ENCODE data around the gene NOP16. TPM values are rescaled to one million over a fixed set of nuclear protein-coding genes. Genes with fewer than 3 reads are reported as not detected.

The NOP16 gene
- total and polyA plus RNA-seq, 2 of the 13 experiments (the other 11 are each of a cell fraction or from before 2014, with no cell fraction given): 43.3 to 48.4 TPM

DNA sequence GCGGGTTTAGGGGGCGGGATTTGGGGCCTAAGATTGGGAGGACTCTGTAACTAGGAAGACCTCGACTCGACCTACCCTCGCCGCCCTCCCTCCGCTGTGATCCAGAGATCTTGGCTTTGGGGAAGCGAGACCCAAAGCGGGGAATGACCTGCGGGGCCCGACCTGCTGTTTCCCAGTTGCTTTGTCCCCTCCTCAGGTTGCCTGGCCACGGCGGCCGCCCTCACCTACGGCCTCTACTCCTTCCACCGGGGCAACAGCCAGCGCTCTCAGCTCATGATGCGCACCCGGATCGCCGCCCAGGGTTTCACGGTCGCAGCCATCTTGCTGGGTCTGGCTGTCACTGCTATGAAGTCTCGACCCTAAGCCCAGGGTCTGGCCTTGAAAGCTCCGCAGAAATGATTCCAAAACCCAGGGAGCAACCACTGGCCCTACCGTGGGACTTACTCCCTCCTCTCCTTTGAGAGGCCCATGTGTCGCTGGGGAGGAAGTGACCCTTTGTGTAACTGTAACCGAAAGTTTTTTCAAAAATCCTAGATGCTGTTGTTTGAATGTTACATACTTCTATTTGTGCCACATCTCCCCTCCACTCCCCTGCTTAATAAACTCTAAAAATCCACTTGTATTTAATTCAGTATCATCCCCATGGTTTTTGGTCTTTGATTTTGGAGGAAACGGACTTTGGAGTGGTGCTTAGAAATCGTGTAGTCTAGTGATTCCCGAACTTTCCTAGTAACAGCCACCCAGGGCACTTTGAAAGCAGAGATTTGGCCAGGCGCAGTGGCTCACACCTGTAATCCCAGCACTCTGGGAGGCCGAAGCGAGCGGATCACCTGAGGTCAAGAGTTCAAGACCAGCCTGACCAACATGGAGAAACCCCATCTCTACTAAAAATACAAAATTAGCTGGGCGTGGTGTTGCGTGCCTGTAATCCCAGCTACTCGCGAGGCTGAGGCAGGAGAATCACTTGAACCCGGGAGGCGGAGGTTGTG lies 1.0 kb upstream of the NOP16 start (continued):
- TF ChIP-seq PATZ1 (CRISPR knock-in tag; IDR thresholded peaks at IDR 0.05): no peak; the same call in 1 of the 2 replicates
- TF ChIP-seq ZNF7 (CRISPR knock-in tag; IDR thresholded peaks at IDR 0.05): no peak
- TF ChIP-seq GPBP1L1 (CRISPR knock-in tag; IDR thresholded peaks at IDR 0.05): no peak
- TF ChIP-seq TCF7 (IDR thresholded peaks at IDR 0.05; ENCODE audit: low read depth): no peak
- TF ChIP-seq, protein P1, sequence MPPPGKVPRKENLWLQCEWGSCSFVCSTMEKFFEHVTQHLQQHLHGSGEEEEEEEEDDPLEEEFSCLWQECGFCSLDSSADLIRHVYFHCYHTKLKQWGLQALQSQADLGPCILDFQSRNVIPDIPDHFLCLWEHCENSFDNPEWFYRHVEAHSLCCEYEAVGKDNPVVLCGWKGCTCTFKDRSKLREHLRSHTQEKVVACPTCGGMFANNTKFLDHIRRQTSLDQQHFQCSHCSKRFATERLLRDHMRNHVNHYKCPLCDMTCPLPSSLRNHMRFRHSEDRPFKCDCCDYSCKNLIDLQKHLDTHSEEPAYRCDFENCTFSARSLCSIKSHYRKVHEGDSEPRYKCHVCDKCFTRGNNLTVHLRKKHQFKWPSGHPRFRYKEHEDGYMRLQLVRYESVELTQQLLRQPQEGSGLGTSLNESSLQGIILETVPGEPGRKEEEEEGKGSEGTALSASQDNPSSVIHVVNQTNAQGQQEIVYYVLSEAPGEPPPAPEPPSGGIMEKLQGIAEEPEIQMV (CRISPR knock-in tag; IDR thresholded peaks at IDR 0.05; ENCODE audit: low read depth): no peak
- TF ChIP-seq, protein P2, sequence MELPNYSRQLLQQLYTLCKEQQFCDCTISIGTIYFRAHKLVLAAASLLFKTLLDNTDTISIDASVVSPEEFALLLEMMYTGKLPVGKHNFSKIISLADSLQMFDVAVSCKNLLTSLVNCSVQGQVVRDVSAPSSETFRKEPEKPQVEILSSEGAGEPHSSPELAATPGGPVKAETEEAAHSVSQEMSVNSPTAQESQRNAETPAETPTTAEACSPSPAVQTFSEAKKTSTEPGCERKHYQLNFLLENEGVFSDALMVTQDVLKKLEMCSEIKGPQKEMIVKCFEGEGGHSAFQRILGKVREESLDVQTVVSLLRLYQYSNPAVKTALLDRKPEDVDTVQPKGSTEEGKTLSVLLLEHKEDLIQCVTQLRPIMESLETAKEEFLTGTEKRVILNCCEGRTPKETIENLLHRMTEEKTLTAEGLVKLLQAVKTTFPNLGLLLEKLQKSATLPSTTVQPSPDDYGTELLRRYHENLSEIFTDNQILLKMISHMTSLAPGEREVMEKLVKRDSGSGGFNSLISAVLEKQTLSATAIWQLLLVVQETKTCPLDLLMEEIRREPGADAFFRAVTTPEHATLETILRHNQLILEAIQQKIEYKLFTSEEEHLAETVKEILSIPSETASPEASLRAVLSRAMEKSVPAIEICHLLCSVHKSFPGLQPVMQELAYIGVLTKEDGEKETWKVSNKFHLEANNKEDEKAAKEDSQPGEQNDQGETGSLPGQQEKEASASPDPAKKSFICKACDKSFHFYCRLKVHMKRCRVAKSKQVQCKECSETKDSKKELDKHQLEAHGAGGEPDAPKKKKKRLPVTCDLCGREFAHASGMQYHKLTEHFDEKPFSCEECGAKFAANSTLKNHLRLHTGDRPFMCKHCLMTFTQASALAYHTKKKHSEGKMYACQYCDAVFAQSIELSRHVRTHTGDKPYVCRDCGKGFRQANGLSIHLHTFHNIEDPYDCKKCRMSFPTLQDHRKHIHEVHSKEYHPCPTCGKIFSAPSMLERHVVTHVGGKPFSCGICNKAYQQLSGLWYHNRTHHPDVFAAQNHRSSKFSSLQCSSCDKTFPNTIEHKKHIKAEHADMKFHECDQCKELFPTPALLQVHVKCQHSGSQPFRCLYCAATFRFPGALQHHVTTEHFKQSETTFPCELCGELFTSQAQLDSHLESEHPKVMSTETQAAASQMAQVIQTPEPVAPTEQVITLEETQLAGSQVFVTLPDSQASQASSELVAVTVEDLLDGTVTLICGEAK (IDR thresholded peaks at IDR 0.05): no peak
- TF ChIP-seq, protein P2 (CRISPR knock-in tag; IDR thresholded peaks at IDR 0.05): no peak
- TF ChIP-seq PRPF4 (IDR thresholded peaks at IDR 0.05; ENCODE audit: low read depth, low read length, poor library complexity, severe bottlenecking): no peak
- TF ChIP-seq, protein P3, sequence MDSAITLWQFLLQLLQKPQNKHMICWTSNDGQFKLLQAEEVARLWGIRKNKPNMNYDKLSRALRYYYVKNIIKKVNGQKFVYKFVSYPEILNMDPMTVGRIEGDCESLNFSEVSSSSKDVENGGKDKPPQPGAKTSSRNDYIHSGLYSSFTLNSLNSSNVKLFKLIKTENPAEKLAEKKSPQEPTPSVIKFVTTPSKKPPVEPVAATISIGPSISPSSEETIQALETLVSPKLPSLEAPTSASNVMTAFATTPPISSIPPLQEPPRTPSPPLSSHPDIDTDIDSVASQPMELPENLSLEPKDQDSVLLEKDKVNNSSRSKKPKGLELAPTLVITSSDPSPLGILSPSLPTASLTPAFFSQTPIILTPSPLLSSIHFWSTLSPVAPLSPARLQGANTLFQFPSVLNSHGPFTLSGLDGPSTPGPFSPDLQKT (CRISPR knock-in tag; IDR thresholded peaks at IDR 0.05; ENCODE audit: borderline replicate concordance): no peak
